ENCODE data around the gene EHBP1. TPM values are rescaled to one million over a fixed set of nuclear protein-coding genes. Genes with fewer than 3 reads are reported as not detected.
"Not testable (repeated sequence)": the region's sequence is repeated elsewhere in the genome, so short reads cannot be mapped to it uniquely, and the experiment has no call there.

EHBP1 gene
- polyA plus RNA-seq, 1 donor, result 51.1 TPM

DNA sequence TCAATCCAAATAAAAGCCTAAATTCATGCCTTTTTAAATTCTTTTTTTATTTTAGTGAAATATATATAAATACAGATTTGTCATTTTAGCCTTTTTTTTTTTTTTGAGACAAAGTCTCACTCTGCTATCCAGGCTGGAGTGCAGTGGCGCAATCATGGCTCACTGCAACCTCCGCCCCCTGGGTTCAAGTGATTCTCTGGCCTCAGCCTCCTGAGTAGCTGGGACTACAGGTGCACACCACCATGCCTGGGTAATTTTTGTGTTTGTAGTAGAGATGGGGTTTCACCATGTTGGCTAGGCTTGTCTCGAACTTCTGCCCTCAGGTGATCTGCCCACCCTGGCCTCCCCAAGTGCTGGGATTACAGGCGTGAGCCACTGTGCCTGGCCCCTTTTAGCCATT lies 368.9 kb downstream of the EHBP1 start:
- DNase-seq, result not testable (repeated sequence)

- no peak for DNase-seq
Observed at GRCh38 chr2:63078852-63079606, 373.5 kb downstream of the EHBP1 start.

- DNase-seq, result no peak
Observed at GRCh38 chr2:63081404-63081803, 375.9 kb downstream of the EHBP1 start.

DNA sequence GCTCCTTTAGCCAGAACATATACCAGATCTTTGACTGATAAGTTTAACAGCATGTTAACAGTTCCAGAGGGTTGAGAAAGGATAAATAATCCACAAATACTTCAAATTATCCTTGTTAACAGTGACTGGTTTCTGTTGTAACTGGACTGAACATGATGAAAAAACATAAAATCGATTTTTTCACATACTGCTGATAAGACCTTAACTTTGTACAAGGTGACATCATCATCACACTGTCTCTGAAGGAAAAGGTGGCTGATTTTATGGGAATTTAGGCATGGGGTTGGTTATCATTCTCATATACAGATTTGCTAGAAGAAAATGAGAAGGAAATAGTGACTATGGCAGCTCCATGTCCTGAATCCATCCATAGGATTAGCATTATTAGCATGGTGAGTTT lies 381.2 kb downstream of the EHBP1 start:
- no peak for DNase-seq

GRCh38 chr2:63092401-63092800 lies 386.9 kb downstream of the EHBP1 start:
- DNase-seq, result no peak

DNA sequence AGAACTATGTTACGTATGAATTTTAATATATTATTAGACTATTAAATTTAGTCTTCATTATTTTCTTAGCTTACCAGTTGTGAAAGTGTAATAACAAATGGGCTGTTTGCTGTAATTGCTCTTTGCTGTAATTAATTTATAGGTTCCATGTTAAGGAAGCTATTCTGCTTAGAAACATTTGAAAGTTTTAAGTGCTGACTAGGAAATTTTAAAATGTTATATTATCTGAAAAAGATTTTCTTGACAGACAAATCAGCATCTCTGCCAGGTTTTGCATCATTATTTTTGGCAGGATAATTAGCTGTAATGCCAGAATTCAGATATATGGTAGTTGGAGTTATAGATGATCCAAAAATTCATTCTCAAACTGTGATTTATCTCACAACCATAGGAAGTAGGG lies 387.3 kb downstream of the EHBP1 start:
- no peak for DNase-seq

GRCh38 chr2:63093502-63093901 lies 388.0 kb downstream of the EHBP1 start:
- DNase-seq, result no peak

Other genes starting within 250 kb of the EHBP1 start
- 6.8 TPM for gene TMEM17, start 199.5 kb upstream of the EHBP1 start, polyA plus RNA-seq (ENCODE audit: insufficient read length)